Gastroesophageal sphincter (tissue), 3 donors: ENCODE data around the gene LPCAT1.

ENCODE experiments used
- EP300 ChIP-seq: sonication (generic); formaldehyde crosslinking; IDR thresholded peaks from one replicate; pipeline ENCODE4 v1.6.1; 2017; ENCODE audit warnings: antibody characterized with exemption, mild to moderate bottlenecking
- POLR2A ChIP-seq, 2 donors: fragments of 450-650 bp; IDR thresholded peaks; one replicate each; pipeline ENCODE4 v1.6.1; 2017; ENCODE audit warnings: antibody characterized with exemption in 2 of 2, mild to moderate bottlenecking in 2 of 2, moderate library complexity in 1 of 2
- POLR2AphosphoS5 ChIP-seq: sonication (generic); formaldehyde crosslinking; IDR thresholded peaks from one replicate; pipeline ENCODE4 v1.6.1; 2017; ENCODE audit warnings: antibody characterized with exemption
- TF ChIP-seq, protein P1 (sequence below), 4 experiments: fragments of 200-600 bp in 2 of 4; fragments of 450-650 bp in 2 of 4; sonication (generic) in 1 of 4; IDR thresholded peaks; one replicate each; pipeline ENCODE4 v1.5.1; 2017 to 2019; ENCODE audit warnings: antibody characterized with exemption in 4 of 4, mild to moderate bottlenecking in 2 of 4, moderate library complexity in 2 of 4

GRCh38 chr5:1512541-1513291 is 11.0 kb downstream of the LPCAT1 start:
- TF ChIP-seq POLR2A (IDR thresholded peaks at IDR 0.05): no peak
- TF ChIP-seq, protein P1, sequence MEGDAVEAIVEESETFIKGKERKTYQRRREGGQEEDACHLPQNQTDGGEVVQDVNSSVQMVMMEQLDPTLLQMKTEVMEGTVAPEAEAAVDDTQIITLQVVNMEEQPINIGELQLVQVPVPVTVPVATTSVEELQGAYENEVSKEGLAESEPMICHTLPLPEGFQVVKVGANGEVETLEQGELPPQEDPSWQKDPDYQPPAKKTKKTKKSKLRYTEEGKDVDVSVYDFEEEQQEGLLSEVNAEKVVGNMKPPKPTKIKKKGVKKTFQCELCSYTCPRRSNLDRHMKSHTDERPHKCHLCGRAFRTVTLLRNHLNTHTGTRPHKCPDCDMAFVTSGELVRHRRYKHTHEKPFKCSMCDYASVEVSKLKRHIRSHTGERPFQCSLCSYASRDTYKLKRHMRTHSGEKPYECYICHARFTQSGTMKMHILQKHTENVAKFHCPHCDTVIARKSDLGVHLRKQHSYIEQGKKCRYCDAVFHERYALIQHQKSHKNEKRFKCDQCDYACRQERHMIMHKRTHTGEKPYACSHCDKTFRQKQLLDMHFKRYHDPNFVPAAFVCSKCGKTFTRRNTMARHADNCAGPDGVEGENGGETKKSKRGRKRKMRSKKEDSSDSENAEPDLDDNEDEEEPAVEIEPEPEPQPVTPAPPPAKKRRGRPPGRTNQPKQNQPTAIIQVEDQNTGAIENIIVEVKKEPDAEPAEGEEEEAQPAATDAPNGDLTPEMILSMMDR (IDR thresholded peaks at IDR 0.05): no peak
- TF ChIP-seq EP300: no peak
- no peak for TF ChIP-seq POLR2AphosphoS5
